NB4 (cell line): Measurements from ENCODE around the gene SPTLC3.

Experiments used
- CTCF ChIP-seq: IDR thresholded peaks from one replicate; pipeline ENCODE4 v1.5.1; 2012; ENCODE audit warnings: low read depth, low read length
- MAX ChIP-seq: IDR thresholded peaks from 2 replicates; pipeline ENCODE4 v1.6.1; 2011; ENCODE audit warnings: low read depth, low read length
- MYC ChIP-seq: IDR thresholded peaks from 2 replicates; pipeline ENCODE4 v1.6.1; 2011; ENCODE audit warnings: low read depth, low read length
- POLR2A ChIP-seq: IDR thresholded peaks from 2 replicates; pipeline ENCODE4 v1.6.1; 2011; ENCODE audit warnings: mild to moderate bottlenecking; ENCODE audit not compliant: insufficient read length; ENCODE audit errors: extremely low read depth

- TF ChIP-seq CTCF (no peak), MAX (no peak), POLR2A (no peak), MYC (no peak)
Measured at GRCh38 chr20:12966468-12967085, 42.2 kb upstream of the SPTLC3 start.
